ENCODE measurements around the gene CNTFR. TPM values are rescaled to one million over a fixed set of nuclear protein-coding genes. Genes with fewer than 3 reads are reported as not detected.

CNTFR gene
- total RNA-seq, 1 donor from 2014 or later = 2.9 TPM

DNA sequence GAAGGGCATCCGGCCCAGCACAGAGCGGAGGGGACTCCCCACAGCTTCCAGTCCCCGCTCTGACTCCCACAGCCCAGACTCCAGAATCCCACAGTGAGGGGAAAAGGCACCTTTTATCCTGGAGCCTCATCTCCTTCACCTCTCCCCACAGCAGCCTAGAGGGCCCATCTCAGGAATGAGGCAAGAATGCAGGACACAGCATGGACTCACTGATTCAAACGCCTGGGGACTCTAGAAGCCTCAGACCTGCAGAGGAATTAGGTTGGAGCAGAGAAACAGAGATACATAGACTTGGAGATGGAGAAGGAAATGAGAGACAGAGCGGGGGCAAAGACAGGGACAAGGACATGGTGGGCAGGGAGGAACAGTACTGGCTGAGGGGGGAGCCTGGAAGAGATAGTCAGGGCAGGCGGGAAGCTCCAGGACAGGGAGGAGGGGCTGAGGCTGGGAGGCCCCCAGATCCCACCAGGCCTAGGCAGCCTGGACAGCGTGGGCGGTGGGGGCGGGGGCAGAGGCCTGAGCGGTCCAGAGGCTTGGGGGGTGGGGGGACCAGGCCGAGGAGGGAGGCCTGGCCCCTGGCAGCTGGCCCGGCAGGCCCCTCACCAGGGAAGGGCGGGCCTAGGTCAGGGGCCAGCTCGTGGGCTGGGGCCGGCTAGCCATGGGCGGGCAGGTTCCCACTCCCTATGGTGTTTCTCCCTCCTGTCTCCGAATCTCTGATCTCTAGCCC, 15.8 kb downstream of the CNTFR start:
- intact Hi-C loops (cut with DNase I) = no loop called here
- no peaks in the 10 kb centered on the region for H3K4me1 ChIP-seq
- H3K27me3 ChIP-seq = peaks cover 31% of the 10 kb centered on the region
- DNase-seq (no peak), ATAC-seq (no peak)
- no peaks in the 10 kb centered on the region for H3K36me3 ChIP-seq
- no peak for TF ChIP-seq CTCF (IDR thresholded peaks at IDR 0.05)
- H3K4me3 ChIP-seq = no peak overlapping the region
- no peak overlapping the region for H3K27ac ChIP-seq
- no peaks in the 10 kb centered on the region for H3K9me3 ChIP-seq

DNA sequence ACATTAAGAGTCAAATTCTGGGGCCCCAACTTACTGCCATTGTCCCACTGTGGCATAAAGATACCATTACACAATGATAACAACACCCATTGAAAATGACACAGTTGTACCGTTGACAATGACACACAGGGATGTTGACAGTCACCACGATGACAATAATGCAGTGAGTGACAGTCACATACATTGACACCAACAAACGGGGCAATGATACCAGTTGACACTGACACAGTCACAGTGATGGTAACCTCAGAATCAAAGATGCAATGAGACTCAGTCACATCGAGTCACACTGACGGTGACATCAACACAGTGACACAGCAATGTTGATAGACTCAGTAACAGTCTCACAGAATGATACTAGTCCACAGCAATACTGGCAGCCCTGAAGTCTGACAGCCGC, 16.9 kb downstream of the CNTFR start:
- H3K27me3 ChIP-seq = peaks cover 24% of the 10 kb centered on the region
- intact Hi-C loops (cut with DNase I) = no loop called here
- H3K36me3 ChIP-seq = no peaks in the 10 kb centered on the region
- H3K27ac ChIP-seq = no peak overlapping the region
- no peak for TF ChIP-seq CTCF (IDR thresholded peaks at IDR 0.05)
- DNase-seq (no peak), ATAC-seq (no peak)
- no peaks in the 10 kb centered on the region for H3K4me1 ChIP-seq
- H3K4me3 ChIP-seq = no peak overlapping the region
- H3K9me3 ChIP-seq = no peaks in the 10 kb centered on the region

- H3K9me3 ChIP-seq = no peaks in the 10 kb centered on the region
- TF ChIP-seq CTCF (IDR thresholded peaks at IDR 0.05) = no peak
- no peaks in the 10 kb centered on the region for H3K4me1 ChIP-seq
- H3K27ac ChIP-seq = no peak overlapping the region
- peaks cover 24% of the 10 kb centered on the region for H3K27me3 ChIP-seq
- ATAC-seq (no peak), DNase-seq (no peak)
- no peak overlapping the region for H3K4me3 ChIP-seq
- intact Hi-C loops (cut with DNase I) = no loop called here
- no peaks in the 10 kb centered on the region for H3K36me3 ChIP-seq
Observed at GRCh38 chr9:34572092-34572491, 17.4 kb downstream of the CNTFR start.

GRCh38 chr9:34571481-34571810, 18.1 kb downstream of the CNTFR start:
- H3K4me1 ChIP-seq = no peaks in the 10 kb centered on the region
- no peak overlapping the region for H3K4me3 ChIP-seq
- ATAC-seq (no peak), DNase-seq (no peak)
- intact Hi-C loops (cut with DNase I) = no loop called here
- no peaks in the 10 kb centered on the region for H3K9me3 ChIP-seq
- peaks cover 22% of the 10 kb centered on the region for H3K27me3 ChIP-seq
- no peak for TF ChIP-seq CTCF (IDR thresholded peaks at IDR 0.05)
- no peaks in the 10 kb centered on the region for H3K36me3 ChIP-seq
- no peak overlapping the region for H3K27ac ChIP-seq

DNA sequence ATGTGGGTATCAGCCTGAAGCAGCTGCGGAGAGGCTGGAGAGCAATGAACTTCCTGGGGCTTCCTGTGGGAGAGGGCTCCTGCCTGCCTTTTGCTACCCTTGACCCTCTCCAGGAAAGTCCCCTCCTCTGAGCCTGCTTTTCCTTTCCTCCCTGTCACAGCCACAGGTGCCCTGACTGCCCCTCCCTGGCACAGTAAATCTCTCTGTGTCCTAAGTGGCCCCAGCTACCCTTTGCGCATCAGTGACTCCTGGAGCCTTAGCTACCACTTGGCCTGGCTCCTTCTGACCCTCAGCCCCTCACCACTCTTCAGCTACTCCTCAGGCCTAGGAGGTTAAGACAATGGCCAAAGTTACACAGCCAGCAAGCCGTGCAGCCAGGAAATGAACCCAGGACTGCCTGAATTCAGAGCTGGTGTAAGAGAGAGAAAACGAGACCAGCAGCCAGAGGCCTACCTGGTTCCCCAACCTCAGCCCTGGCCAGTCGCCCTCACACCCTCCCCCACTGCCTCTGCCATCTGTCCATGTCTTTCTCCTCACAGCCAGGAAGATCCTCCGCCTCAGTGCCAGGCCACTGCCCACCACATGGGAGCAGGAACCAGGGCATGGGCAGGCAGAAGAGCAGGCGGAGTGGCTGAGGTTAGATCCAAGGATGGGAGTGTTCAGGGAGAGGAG, 18.6 kb downstream of the CNTFR start:
- H3K4me1 ChIP-seq = no peaks in the 10 kb centered on the region
- peaks cover 23% of the 10 kb centered on the region for H3K27me3 ChIP-seq
- no peak for TF ChIP-seq CTCF (IDR thresholded peaks at IDR 0.05)
- intact Hi-C loops (cut with DNase I) = no loop called here
- ATAC-seq (no peak), DNase-seq (no peak)
- H3K36me3 ChIP-seq = no peaks in the 10 kb centered on the region
- H3K27ac ChIP-seq = no peak overlapping the region
- H3K4me3 ChIP-seq = no peak overlapping the region
- H3K9me3 ChIP-seq = no peaks in the 10 kb centered on the region
